Muscle layer of duodenum (tissue), 2 donors: ENCODE data around the gene CD1C.
"Not testable (repeated sequence)": the region's sequence is repeated elsewhere in the genome, so short reads cannot be mapped to it uniquely, and the experiment has no call there.

Experiments used
- H3K27ac ChIP-seq: one replicate; pipeline ENCODE4 v1.7.0; 2013; ENCODE audit warnings: mild to moderate bottlenecking, low read length
- H3K27me3 ChIP-seq: one replicate; pipeline ENCODE4 v1.7.0; 2013; ENCODE audit warnings: low read depth, mild to moderate bottlenecking, control low read depth, low read length
- H3K36me3 ChIP-seq, 2 donors: one replicate each; pipeline ENCODE4 v1.7.0; 2013; ENCODE audit warnings: low read length in 2 of 2, control low read depth in 1 of 2, mild to moderate bottlenecking in 1 of 2; ENCODE audit not compliant: insufficient read depth in 2 of 2, control insufficient read depth in 1 of 2
- H3K4me1 ChIP-seq, 2 donors: one replicate each; pipeline ENCODE4 v1.7.0; 2013; ENCODE audit warnings: low read length in 2 of 2, mild to moderate bottlenecking in 2 of 2, control low read depth in 1 of 2, moderate library complexity in 1 of 2; ENCODE audit not compliant: insufficient read depth in 2 of 2, control insufficient read depth in 1 of 2
- H3K4me3 ChIP-seq, 2 donors: one replicate each; pipeline ENCODE4 v1.7.0; 2013; ENCODE audit warnings: low read length in 2 of 2, low read depth in 1 of 2, mild to moderate bottlenecking in 1 of 2
- H3K9me3 ChIP-seq, 2 donors: one replicate each; pipeline ENCODE4 v1.7.0; 2013; ENCODE audit warnings: low read length in 2 of 2, control low read depth in 1 of 2, mild to moderate bottlenecking in 1 of 2; ENCODE audit not compliant: control insufficient read depth in 1 of 2
- donor health status: healthy.

Gene CD1C

GRCh38 chr1:158289811-158290210 is at the start of gene CD1C:
CD1C (plus strand) TSS chr1:158289923; CDS start chr1:158290065, 142 bp downstream.
- Histone ChIP-seq H3K9me3 (no peaks in the 10 kb centered on the region), H3K36me3 (no peaks in the 10 kb centered on the region), H3K4me3 (no peak within 1 kb of the TSS), H3K4me1 (no peaks in the 10 kb centered on the region), H3K27me3 (no peaks in the 10 kb centered on the region), H3K27ac (no peak within 1 kb of the TSS)

GRCh38 chr1:158246650-158247049 is 43.1 kb upstream of the CD1C start:
- no peaks in the 10 kb centered on the region for H3K36me3 ChIP-seq
- no peak overlapping the region for H3K4me3 ChIP-seq
- no peaks in the 10 kb centered on the region for H3K9me3 ChIP-seq
- H3K4me1 ChIP-seq, result no peaks in the 10 kb centered on the region
- H3K27ac ChIP-seq, result no peak overlapping the region
- no peaks in the 10 kb centered on the region for H3K27me3 ChIP-seq

- no peaks in the 10 kb centered on the region for H3K36me3 ChIP-seq
- no peak overlapping the region for H3K4me3 ChIP-seq
- no peaks in the 10 kb centered on the region for H3K27me3 ChIP-seq
- H3K27ac ChIP-seq, result no peak overlapping the region
- H3K9me3 ChIP-seq, result no peaks in the 10 kb centered on the region
- H3K4me1 ChIP-seq, result no peaks in the 10 kb centered on the region
Measured at GRCh38 chr1:158248118-158248517, 41.6 kb upstream of the CD1C start.

- no peaks in the 10 kb centered on the region for H3K4me1 ChIP-seq
- H3K27ac ChIP-seq, result no peak overlapping the region
- H3K4me3 ChIP-seq, result no peak overlapping the region
- no peaks in the 10 kb centered on the region for H3K9me3 ChIP-seq
- H3K27me3 ChIP-seq, result no peaks in the 10 kb centered on the region
- H3K36me3 ChIP-seq, result no peaks in the 10 kb centered on the region
Measured at GRCh38 chr1:158248771-158249170, 41.0 kb upstream of the CD1C start.

GRCh38 chr1:158249646-158250045 is 40.1 kb upstream of the CD1C start:
- no peak overlapping the region for H3K27ac ChIP-seq
- no peaks in the 10 kb centered on the region for H3K9me3 ChIP-seq
- no peaks in the 10 kb centered on the region for H3K4me1 ChIP-seq
- no peaks in the 10 kb centered on the region for H3K27me3 ChIP-seq
- no peak overlapping the region for H3K4me3 ChIP-seq
- no peaks in the 10 kb centered on the region for H3K36me3 ChIP-seq

- Histone ChIP-seq H3K4me3 (no peak overlapping the region), H3K27me3 (no peaks in the 10 kb centered on the region), H3K36me3 (no peaks in the 10 kb centered on the region), H3K9me3 (no peaks in the 10 kb centered on the region), H3K4me1 (no peaks in the 10 kb centered on the region), H3K27ac (no peak overlapping the region)
Measured at GRCh38 chr1:158251163-158251562, 38.6 kb upstream of the CD1C start.

- H3K9me3 ChIP-seq, result no peaks in the 10 kb centered on the region
- H3K36me3 ChIP-seq, result no peaks in the 10 kb centered on the region
- no peak overlapping the region for H3K27ac ChIP-seq
- no peaks in the 10 kb centered on the region for H3K4me1 ChIP-seq
- no peak overlapping the region for H3K4me3 ChIP-seq
- no peaks in the 10 kb centered on the region for H3K27me3 ChIP-seq
Measured at GRCh38 chr1:158255656-158256055, 34.1 kb upstream of the CD1C start.

GRCh38 chr1:158256747-158257146 is 33.0 kb upstream of the CD1C start:
- not testable (repeated sequence) for H3K27me3 ChIP-seq, H3K27ac ChIP-seq, H3K4me1 ChIP-seq, H3K9me3 ChIP-seq, H3K36me3 ChIP-seq, H3K4me3 ChIP-seq

GRCh38 chr1:158257888-158258287 is 31.8 kb upstream of the CD1C start:
- no peak overlapping the region for H3K4me3 ChIP-seq

GRCh38 chr1:158259117-158259516 is 30.6 kb upstream of the CD1C start:
- no peak overlapping the region for H3K27ac ChIP-seq
- H3K36me3 ChIP-seq, result no peaks in the 10 kb centered on the region
- no peaks in the 10 kb centered on the region for H3K27me3 ChIP-seq
- no peak overlapping the region for H3K4me3 ChIP-seq
- no peaks in the 10 kb centered on the region for H3K4me1 ChIP-seq
- H3K9me3 ChIP-seq, result no peaks in the 10 kb centered on the region

More at GRCh38 chr1:158257888-158258287, 31.8 kb upstream of the CD1C start:
- Histone ChIP-seq H3K27ac (no peak overlapping the region), H3K4me1 (no peaks in the 10 kb centered on the region), H3K27me3 (no peaks in the 10 kb centered on the region), H3K36me3 (no peaks in the 10 kb centered on the region), H3K9me3 (no peaks in the 10 kb centered on the region)

- H3K27ac ChIP-seq, result no peak overlapping the region
- no peak overlapping the region for H3K4me3 ChIP-seq
- no peaks in the 10 kb centered on the region for H3K4me1 ChIP-seq
- H3K27me3 ChIP-seq, result no peaks in the 10 kb centered on the region
- peaks cover 0 to 3% of the 10 kb centered on the region in 2 donors for H3K9me3 ChIP-seq
- no peaks in the 10 kb centered on the region for H3K36me3 ChIP-seq
Measured at GRCh38 chr1:158272681-158273080, 17.0 kb upstream of the CD1C start.

GRCh38 chr1:158274797-158275196 is 14.9 kb upstream of the CD1C start:
- Histone ChIP-seq H3K27me3 (no peaks in the 10 kb centered on the region), H3K4me1 (no peaks in the 10 kb centered on the region), H3K9me3 (peaks cover 0 to 8% of the 10 kb centered on the region in 2 donors), H3K4me3 (no peak overlapping the region), H3K36me3 (no peaks in the 10 kb centered on the region), H3K27ac (no peak overlapping the region)
